GM13976 (cell line): ENCODE measurements around the gene MICU1.

Source experiments
- DNase-seq: peaks from one replicate; pipeline ENCODE4 v3.0.0; 2012; ENCODE audit warnings: low spot score
- CTCF ChIP-seq: IDR thresholded peaks from 2 replicates; pipeline ENCODE4 v1.5.1; 2012; ENCODE audit warnings: borderline replicate concordance, mild to moderate bottlenecking; ENCODE audit not compliant: insufficient read depth; ENCODE audit errors: extremely low read depth, missing control alignments, control extremely low read depth
- in situ Hi-C: fragments of 300-500 bp; cut with MboI; formaldehyde crosslinking; loops from one replicate; pipeline ENCODE4 v1.12.0; 2022; ENCODE audit warnings: low sequenced_read_pairs, mixed read lengths, inconsistent platforms; ENCODE audit not compliant: unreplicated experiment

Gene MICU1

GRCh38 chr10:72506474-72506873 is 119.4 kb downstream of the MICU1 start:
- DNase-seq = no peak
- no peak for TF ChIP-seq CTCF
- in situ Hi-C loops = no loop called here

GRCh38 chr10:72505435-72505834 is 120.4 kb downstream of the MICU1 start:
- TF ChIP-seq CTCF = no peak
- in situ Hi-C loops = no loop called here

GRCh38 chr10:72503694-72504438 is 122.0 kb downstream of the MICU1 start:
- TF ChIP-seq CTCF = no peak
- no peak for DNase-seq
- in situ Hi-C loops = no loop called here

More at GRCh38 chr10:72505435-72505834, 120.4 kb downstream of the MICU1 start:
- no peak for DNase-seq

- in situ Hi-C loops = no loop called here
- TF ChIP-seq CTCF = no peak
- DNase-seq = no peak
Observed at GRCh38 chr10:72503241-72503640, 122.6 kb downstream of the MICU1 start.

GRCh38 chr10:72502581-72502980 is 123.3 kb downstream of the MICU1 start:
- no peak for DNase-seq
- in situ Hi-C loops = no loop called here
- TF ChIP-seq CTCF = no peak

- TF ChIP-seq CTCF = no peak
- no peak for DNase-seq
- in situ Hi-C loops = no loop called here
Observed at GRCh38 chr10:72499701-72500100, 126.2 kb downstream of the MICU1 start.

- no peak for TF ChIP-seq CTCF
- no peak for DNase-seq
- in situ Hi-C loops = no loop called here
Observed at GRCh38 chr10:72490951-72491350, 134.9 kb downstream of the MICU1 start.
